ENCODE measurements around the gene PTPRR.

DNA sequence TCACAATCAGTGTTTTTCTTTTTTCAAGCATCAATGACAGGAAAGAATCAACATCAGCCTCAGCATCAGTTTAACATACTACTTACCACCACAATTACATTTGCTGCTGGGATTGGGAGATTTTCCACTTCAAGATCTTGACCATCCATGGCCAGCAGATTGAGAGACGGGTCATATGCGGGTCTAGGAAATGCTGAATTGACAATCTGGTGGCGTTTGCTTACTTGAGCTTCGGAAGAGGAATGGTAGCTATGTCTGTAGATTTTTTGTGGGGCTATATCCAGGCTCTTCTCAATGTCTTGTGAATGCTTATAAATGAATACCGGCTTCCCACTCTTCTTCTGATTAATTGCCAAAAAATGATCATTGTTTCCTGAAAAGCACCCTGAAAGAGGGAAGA is 27.9 kb downstream of the PTPRR start:
- TF ChIP-seq, protein P1, sequence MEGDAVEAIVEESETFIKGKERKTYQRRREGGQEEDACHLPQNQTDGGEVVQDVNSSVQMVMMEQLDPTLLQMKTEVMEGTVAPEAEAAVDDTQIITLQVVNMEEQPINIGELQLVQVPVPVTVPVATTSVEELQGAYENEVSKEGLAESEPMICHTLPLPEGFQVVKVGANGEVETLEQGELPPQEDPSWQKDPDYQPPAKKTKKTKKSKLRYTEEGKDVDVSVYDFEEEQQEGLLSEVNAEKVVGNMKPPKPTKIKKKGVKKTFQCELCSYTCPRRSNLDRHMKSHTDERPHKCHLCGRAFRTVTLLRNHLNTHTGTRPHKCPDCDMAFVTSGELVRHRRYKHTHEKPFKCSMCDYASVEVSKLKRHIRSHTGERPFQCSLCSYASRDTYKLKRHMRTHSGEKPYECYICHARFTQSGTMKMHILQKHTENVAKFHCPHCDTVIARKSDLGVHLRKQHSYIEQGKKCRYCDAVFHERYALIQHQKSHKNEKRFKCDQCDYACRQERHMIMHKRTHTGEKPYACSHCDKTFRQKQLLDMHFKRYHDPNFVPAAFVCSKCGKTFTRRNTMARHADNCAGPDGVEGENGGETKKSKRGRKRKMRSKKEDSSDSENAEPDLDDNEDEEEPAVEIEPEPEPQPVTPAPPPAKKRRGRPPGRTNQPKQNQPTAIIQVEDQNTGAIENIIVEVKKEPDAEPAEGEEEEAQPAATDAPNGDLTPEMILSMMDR (IDR thresholded peaks at IDR 0.05) = no peak
- TF ChIP-seq POLR2A (IDR thresholded peaks at IDR 0.05) (no peak), EP300 (IDR thresholded peaks at IDR 0.05) (no peak)
